Endothelial cell of umbilical vein (primary cell): ENCODE data around the gene EIF2A. TPM values are rescaled to one million over a fixed set of nuclear protein-coding genes. Genes with fewer than 3 reads are reported as not detected.

ENCODE experiments used
- BruUV-seq: library from RNA; stranded (reverse); fragments of 400-500 nt; replicated peaks from 2 replicates; lab custom pipeline; 2021; lab: Mats Ljungman, UMichigan
- CTCF ChIA-PET: fragments of 300-600, 350-600 bp; sonication (Branson Sonifier 250); formaldehyde crosslinking; loops from one replicate; lab custom pipeline; 2021; ENCODE audit warnings: antibody characterized with exemption, inconsistent platforms; lab: Charles Lee
- POLR2A ChIA-PET: fragments of 300-600, 350-600 bp; sonication (Branson Sonifier 250); formaldehyde crosslinking; loops from one replicate; lab custom pipeline; 2021; ENCODE audit warnings: antibody characterized with exemption, inconsistent platforms; lab: Charles Lee
- DNase-seq: peaks from one replicate; pipeline ENCODE4 v3.0.0-alpha.2; 2011; ENCODE audit warnings: low read depth, low spot score
- FAIRE-seq: peaks from 2 replicates; lab custom pipeline; 2011; peaks lifted over from hg19 to GRCh38; lab: Jason Lieb, UNC
- H2AFZ ChIP-seq: 2 replicates; pipeline ENCODE4 v1.6.0; 2012; ENCODE audit warnings: low read depth, low read length, control low read depth, inconsistent platforms
- H3K27ac ChIP-seq: 2 replicates; pipeline ENCODE4 v1.5.1; 2011; ENCODE audit warnings: low read depth, mild to moderate bottlenecking, control low read depth, low read length, moderate library complexity; ENCODE audit not compliant: insufficient read depth
- H3K27me3 ChIP-seq, 2 experiments: 2 replicates each; pipeline versions ENCODE4 v1.6.0 to v1.6.1; 2011; ENCODE audit warnings: low read length in 2 of 2, mixed read lengths in 1 of 2; ENCODE audit not compliant: control insufficient read depth in 2 of 2, insufficient read depth in 2 of 2
- H3K36me3 ChIP-seq, 2 experiments: 2 replicates in 1 of 2; 3 replicates in 1 of 2; pipeline ENCODE4 v1.5.1; 2011; ENCODE audit warnings: low read length in 2 of 2, mild to moderate bottlenecking in 1 of 2, moderate library complexity in 1 of 2; ENCODE audit not compliant: control insufficient read depth in 2 of 2, insufficient read depth in 2 of 2; ENCODE audit errors: extremely low read depth in 1 of 2
- H3K4me1 ChIP-seq: 3 replicates; pipeline ENCODE4 v1.5.1; 2011; ENCODE audit warnings: mild to moderate bottlenecking, low read length; ENCODE audit not compliant: control insufficient read depth, insufficient read depth; ENCODE audit errors: extremely low read depth
- H3K4me2 ChIP-seq: 2 replicates; pipeline ENCODE4 v1.6.1; 2011; ENCODE audit warnings: low read length, control low read depth, mixed read lengths; ENCODE audit not compliant: insufficient read depth
- H3K4me3 ChIP-seq, 3 experiments: fragments of 200-600 bp in 1 of 3; sonication (generic), shearing (Covaris generic) in 1 of 3; replicated peaks in 1 of 3; 2 replicates each; pipeline ENCODE4 v1.5.1; 2011 to 2016; ENCODE audit warnings: control low read depth in 3 of 3, low read length in 3 of 3, mild to moderate bottlenecking in 2 of 3, inconsistent platforms in 1 of 3, low read depth in 1 of 3, moderate library complexity in 1 of 3; ENCODE audit not compliant: insufficient read depth in 1 of 3
- H3K79me2 ChIP-seq: 2 replicates; pipeline ENCODE4 v1.6.0; 2012; ENCODE audit warnings: low read length, inconsistent platforms; ENCODE audit not compliant: control insufficient read depth, insufficient read depth
- H3K9ac ChIP-seq: replicated peaks from 2 replicates; pipeline ENCODE3; 2011; ENCODE audit warnings: low read length, control low read depth; ENCODE audit not compliant: insufficient read depth; ENCODE audit errors: extremely low read depth
- H3K9me1 ChIP-seq: replicated peaks from 3 replicates; pipeline ENCODE4 v1.6.0; 2011; ENCODE audit warnings: mild to moderate bottlenecking, low read length; ENCODE audit not compliant: control insufficient read depth, insufficient read depth; ENCODE audit errors: extremely low read depth
- H3K9me3 ChIP-seq: replicated peaks from 2 replicates; pipeline ENCODE4 v1.5.1; 2012; ENCODE audit warnings: low read length, inconsistent platforms; ENCODE audit not compliant: control insufficient read depth, insufficient read depth
- H4K20me1 ChIP-seq: replicated peaks from 2 replicates; pipeline ENCODE3; 2011; ENCODE audit warnings: mild to moderate bottlenecking, low read length; ENCODE audit not compliant: control insufficient read depth, insufficient read depth; ENCODE audit errors: extremely low read depth
- CTCF ChIP-seq, 2 donors: IDR thresholded peaks; 1 replicate in 1 of 2; 2 replicates in 1 of 2; pipeline ENCODE4 v1.5.1; 2011; ENCODE audit warnings: low read length in 2 of 2, mild to moderate bottlenecking in 2 of 2, moderate library complexity in 2 of 2, control low read depth in 1 of 2, inconsistent platforms in 1 of 2, low read depth in 1 of 2; ENCODE audit not compliant: insufficient read depth in 1 of 2; ENCODE audit errors: extremely low read depth in 1 of 2
- EZH2 ChIP-seq: IDR thresholded peaks from 2 replicates; pipeline ENCODE4 v1.6.1; 2012; ENCODE audit warnings: borderline replicate concordance, low read depth, mild to moderate bottlenecking, moderate library complexity, low read length, inconsistent platforms; ENCODE audit not compliant: severe bottlenecking
- FOS ChIP-seq: IDR thresholded peaks from 2 replicates; pipeline ENCODE4 v1.6.1; 2011; ENCODE audit warnings: mild to moderate bottlenecking, low read length, moderate library complexity, borderline replicate concordance; ENCODE audit not compliant: insufficient read depth
- GATA2 ChIP-seq: IDR thresholded peaks from 2 replicates; pipeline ENCODE4 v1.7.0; 2011; ENCODE audit warnings: low read depth, mild to moderate bottlenecking, moderate library complexity, mixed read lengths, low read length; ENCODE audit not compliant: insufficient read length, insufficient read depth
- JUN ChIP-seq: IDR thresholded peaks from 2 replicates; pipeline ENCODE4 v1.6.1; 2011; ENCODE audit warnings: borderline replicate concordance, low read depth; ENCODE audit not compliant: insufficient read length, insufficient read depth
- MAX ChIP-seq: IDR thresholded peaks from 2 replicates; pipeline ENCODE4 v1.6.1; 2011; ENCODE audit not compliant: insufficient read depth, insufficient read length
- MYC ChIP-seq: IDR thresholded peaks from one replicate; pipeline ENCODE4 v1.6.1; 2011; ENCODE audit warnings: mild to moderate bottlenecking, low read depth, low read length
- POLR2A ChIP-seq: IDR thresholded peaks from 2 replicates; pipeline ENCODE4 v1.6.1; 2012; ENCODE audit warnings: low read depth, mild to moderate bottlenecking, control low read depth, low read length
- POLR2AphosphoS5 ChIP-seq: IDR thresholded peaks from 2 replicates; pipeline ENCODE4 v1.6.1; 2012; ENCODE audit warnings: low read depth, mild to moderate bottlenecking, control low read depth, low read length, moderate library complexity; ENCODE audit not compliant: insufficient read depth
- dilution Hi-C: fragments of 300-500 bp; cut with MboI; formaldehyde crosslinking; loops from one replicate; pipeline ENCODE4 v1.15.0; 2019; ENCODE audit warnings: low sequenced_read_pairs; ENCODE audit not compliant: extremely low pct_ligation_motif_present
- intact Hi-C: fragments of 100-400 bp; cut with micrococcal nuclease; formaldehyde crosslinking; loops from one replicate; pipeline ENCODE4 v1.10.0; 2022
- polyA plus RNA-seq, 4 experiments: library from polyadenylated mRNA; depleted of rRNA in 3 of 4; stranded (reverse) in 3 of 4; unstranded in 1 of 4; fragments of >200 nt; gene quantifications; 2 replicates each; pipeline versions ENCODE4 v1.2.1 to v1.2.3, GENCODE V29; 2011 to 2012; ENCODE audit warnings: missing spikeins in 1 of 4
- total RNA-seq: library from RNA; stranded (reverse); gene quantifications from 2 replicates; pipeline ENCODE4 v1.2.3, GENCODE V29; 2021

EIF2A gene
- total and polyA plus RNA-seq, 2 donors (not counting 3 experiments of a cell fraction or from before 2014, with no cell fraction given) = 85.2 to 97.6 TPM

GRCh38 chr3:150582620-150583019 is 36.0 kb downstream of the EIF2A start:
- FAIRE-seq (no peak), DNase-seq (no peak)
- ChIA-PET CTCF (no interaction called here), POLR2A (no interaction called here)
- no TSS peak for BruUV-seq
- H3K36me3 ChIP-seq = peaks cover 2 to 20% of the 10 kb centered on the region in 2 experiments
- no peaks in the 10 kb centered on the region for H3K79me2 ChIP-seq
- no peak overlapping the region for H3K4me2 ChIP-seq
- no peaks in the 10 kb centered on the region for H3K27me3 ChIP-seq
- H3K27ac ChIP-seq = no peak overlapping the region
- H3K9ac ChIP-seq = no peak overlapping the region
- intact Hi-C loops (no loop called here), dilution Hi-C loops (no loop called here)
- H3K9me1 ChIP-seq = no peaks in the 10 kb centered on the region
- no peak overlapping the region for H2AFZ ChIP-seq
- H3K4me1 ChIP-seq = no peaks in the 10 kb centered on the region
- H3K9me3 ChIP-seq = no peaks in the 10 kb centered on the region
- TF ChIP-seq FOS (no peak), POLR2A (no peak), MAX (no peak), POLR2AphosphoS5 (no peak), JUN (no peak), MYC (no peak), CTCF (IDR thresholded peaks at IDR 0.05; ENCODE audit: extremely low read depth in 1 of 2, insufficient read depth in 1 of 2, low read depth in 1 of 2, low read length in 2 of 2) (no peak), GATA2 (no peak), EZH2 (no peak)
- H4K20me1 ChIP-seq = no peaks in the 10 kb centered on the region
- H3K4me3 ChIP-seq = no peak overlapping the region
